ENCODE results near the gene PLXND1.

DNA sequence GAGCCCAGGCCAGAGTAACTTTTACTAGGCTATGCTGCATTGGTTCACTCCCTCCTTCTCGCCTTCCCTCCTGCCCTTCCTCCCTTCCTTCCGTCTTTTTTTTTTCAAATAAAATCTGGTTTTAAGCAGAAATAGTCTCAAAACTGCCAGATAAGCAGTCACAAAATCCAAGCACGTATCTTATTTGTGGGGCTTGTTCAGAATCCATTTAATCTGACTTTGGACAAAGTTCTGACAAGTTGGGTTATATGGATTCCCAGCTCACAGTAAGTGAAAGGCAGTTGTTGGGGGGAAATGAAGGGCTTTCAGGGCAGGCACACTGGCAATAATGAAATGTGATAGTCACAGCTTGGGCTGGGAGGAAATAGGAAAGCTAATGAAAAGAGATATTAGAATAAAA lies 32.0 kb upstream of the PLXND1 start:
- TF ChIP-seq, protein P1, sequence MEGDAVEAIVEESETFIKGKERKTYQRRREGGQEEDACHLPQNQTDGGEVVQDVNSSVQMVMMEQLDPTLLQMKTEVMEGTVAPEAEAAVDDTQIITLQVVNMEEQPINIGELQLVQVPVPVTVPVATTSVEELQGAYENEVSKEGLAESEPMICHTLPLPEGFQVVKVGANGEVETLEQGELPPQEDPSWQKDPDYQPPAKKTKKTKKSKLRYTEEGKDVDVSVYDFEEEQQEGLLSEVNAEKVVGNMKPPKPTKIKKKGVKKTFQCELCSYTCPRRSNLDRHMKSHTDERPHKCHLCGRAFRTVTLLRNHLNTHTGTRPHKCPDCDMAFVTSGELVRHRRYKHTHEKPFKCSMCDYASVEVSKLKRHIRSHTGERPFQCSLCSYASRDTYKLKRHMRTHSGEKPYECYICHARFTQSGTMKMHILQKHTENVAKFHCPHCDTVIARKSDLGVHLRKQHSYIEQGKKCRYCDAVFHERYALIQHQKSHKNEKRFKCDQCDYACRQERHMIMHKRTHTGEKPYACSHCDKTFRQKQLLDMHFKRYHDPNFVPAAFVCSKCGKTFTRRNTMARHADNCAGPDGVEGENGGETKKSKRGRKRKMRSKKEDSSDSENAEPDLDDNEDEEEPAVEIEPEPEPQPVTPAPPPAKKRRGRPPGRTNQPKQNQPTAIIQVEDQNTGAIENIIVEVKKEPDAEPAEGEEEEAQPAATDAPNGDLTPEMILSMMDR (IDR thresholded peaks at IDR 0.05; ENCODE audit: poor library complexity, severe bottlenecking) = no peak
- TF ChIP-seq REST (IDR thresholded peaks at IDR 0.05; ENCODE audit: borderline replicate concordance) = no peak
- TF ChIP-seq MXI1 (conservative IDR thresholded peaks at IDR 0.05; ENCODE audit: poor library complexity, severe bottlenecking) = no peak
- TF ChIP-seq EZH2 (IDR thresholded peaks at IDR 0.05; ENCODE audit: borderline replicate concordance, insufficient read depth, low read length, poor library complexity, severe bottlenecking) = no peak
- no peak for TF ChIP-seq POLR2AphosphoS5 (IDR thresholded peaks at IDR 0.05)
- no peak for TF ChIP-seq RAD21 (conservative IDR thresholded peaks at IDR 0.05)
- no peak for TF ChIP-seq SMC3 (conservative IDR thresholded peaks at IDR 0.05; ENCODE audit: poor library complexity)
- no peak for TF ChIP-seq TAF1 (IDR thresholded peaks at IDR 0.05; ENCODE audit: low read depth)
- no peak for TF ChIP-seq EP300 (conservative IDR thresholded peaks at IDR 0.05; ENCODE audit: poor library complexity, severe bottlenecking)
